HEK293 (cell line): Measurements from ENCODE around the gene ITGA7.

Source experiments
- CTCF ChIA-PET: fragments of 350-600 bp; formaldehyde crosslinking; extraction: SDS; loops from one replicate; lab custom pipeline; 2021; ENCODE audit warnings: antibody characterized with exemption; lab: Yijun Ruan, JAX
- POLR2A ChIA-PET: fragments of 300-600 bp; formaldehyde crosslinking; extraction: SDS; loops from one replicate; lab custom pipeline; 2020; ENCODE audit warnings: antibody characterized with exemption, inconsistent platforms; lab: Yijun Ruan, JAX
- H3K27ac ChIP-seq: fragments of 200-500 bp; sonication (Bioruptor generic); 2 replicates; pipeline ENCODE4 v1.5.1; 2014; ENCODE audit warnings: low read depth, low read length, control low read depth, inconsistent platforms; ENCODE audit errors: extremely low read depth
- H3K36me3 ChIP-seq, 2 experiments: fragments of 200-500 bp in 1 of 2; sonication (Bioruptor generic) in 1 of 2; 1 replicate in 1 of 2; 2 replicates in 1 of 2; pipeline ENCODE4 v1.5.1; 2014 to 2017; ENCODE audit warnings: inconsistent platforms in 2 of 2, low read length in 2 of 2; ENCODE audit not compliant: control insufficient read depth in 2 of 2, insufficient read depth in 1 of 2
- H3K4me1 ChIP-seq: fragments of 200-500 bp; sonication (Bioruptor generic); 2 replicates; pipeline ENCODE4 v1.5.1; 2014; ENCODE audit warnings: mild to moderate bottlenecking, low read length, inconsistent platforms; ENCODE audit not compliant: control insufficient read depth, insufficient read depth
- H3K4me3 ChIP-seq: 2 replicates; pipeline ENCODE4 v1.5.1; 2011; ENCODE audit warnings: low read depth, mild to moderate bottlenecking, control low read depth, low read length, moderate library complexity
- H3K9me3 ChIP-seq: fragments of 200-500 bp; sonication (Bioruptor generic); 2 replicates; pipeline ENCODE4 v1.5.1; 2014; ENCODE audit warnings: low read depth, low read length, inconsistent platforms; ENCODE audit not compliant: control insufficient read depth, insufficient read depth
- BCL6B ChIP-seq: fragments of 450-650 bp; formaldehyde crosslinking; IDR thresholded peaks from 2 replicates; pipeline ENCODE4 v1.5.1; 2017; ENCODE audit warnings: missing biosample characterization, missing genetic modification characterization
- KLF1 ChIP-seq: fragments of 450-650 bp; formaldehyde crosslinking; IDR thresholded peaks from 2 replicates; pipeline ENCODE4 v1.5.1; 2016; ENCODE audit warnings: missing biosample characterization, missing genetic modification characterization
- MZF1 ChIP-seq: fragments of 450-650 bp; formaldehyde crosslinking; IDR thresholded peaks from 2 replicates; pipeline ENCODE4 v1.5.1; 2017; ENCODE audit warnings: missing biosample characterization, missing genetic modification characterization, borderline replicate concordance
- SP3 ChIP-seq: fragments of 450-650 bp; formaldehyde crosslinking; IDR thresholded peaks from 2 replicates; pipeline ENCODE4 v1.5.1; 2016; ENCODE audit warnings: missing biosample characterization, missing genetic modification characterization
- WT1 ChIP-seq: fragments of 450-650 bp; formaldehyde crosslinking; IDR thresholded peaks from 2 replicates; pipeline ENCODE4 v1.5.1; 2016; ENCODE audit warnings: missing biosample characterization, missing genetic modification characterization
- ZBTB17 ChIP-seq: fragments of 450-650 bp; formaldehyde crosslinking; IDR thresholded peaks from 2 replicates; pipeline ENCODE4 v1.5.1; 2016; ENCODE audit warnings: missing biosample characterization, missing genetic modification characterization
- ZBTB8A ChIP-seq: fragments of 450-650 bp; formaldehyde crosslinking; IDR thresholded peaks from 2 replicates; pipeline ENCODE4 v1.5.1; 2016; ENCODE audit warnings: missing biosample characterization, missing genetic modification characterization
- ZFP69B ChIP-seq: fragments of 450-650 bp; formaldehyde crosslinking; IDR thresholded peaks from 2 replicates; pipeline ENCODE4 v1.5.1; 2016; ENCODE audit warnings: missing biosample characterization, missing genetic modification characterization
- ZNF175 ChIP-seq: fragments of 450-650 bp; formaldehyde crosslinking; IDR thresholded peaks from 2 replicates; pipeline ENCODE4 v1.5.1; 2016; ENCODE audit warnings: missing biosample characterization, missing genetic modification characterization
- ZNF202 ChIP-seq: fragments of 450-650 bp; formaldehyde crosslinking; IDR thresholded peaks from 2 replicates; pipeline ENCODE4 v1.5.1; 2016; ENCODE audit warnings: missing biosample characterization, missing genetic modification characterization, borderline replicate concordance
- ZNF239 ChIP-seq: fragments of 450-650 bp; formaldehyde crosslinking; IDR thresholded peaks from 2 replicates; pipeline ENCODE4 v1.5.1; 2016; ENCODE audit warnings: missing biosample characterization, missing genetic modification characterization
- ZNF302 ChIP-seq: fragments of 450-650 bp; formaldehyde crosslinking; IDR thresholded peaks from 2 replicates; pipeline ENCODE4 v1.5.1; 2016; ENCODE audit warnings: missing biosample characterization, missing genetic modification characterization, low read depth
- ZNF501 ChIP-seq: fragments of 450-650 bp; formaldehyde crosslinking; IDR thresholded peaks from 2 replicates; pipeline ENCODE4 v1.5.1; 2016; ENCODE audit warnings: missing biosample characterization, missing genetic modification characterization
- ZNF521 ChIP-seq: fragments of 450-650 bp; formaldehyde crosslinking; IDR thresholded peaks from 2 replicates; pipeline ENCODE4 v1.5.1; 2017; ENCODE audit warnings: missing biosample characterization, mild to moderate bottlenecking, missing genetic modification characterization
- ZNF529 ChIP-seq: fragments of 450-650 bp; formaldehyde crosslinking; IDR thresholded peaks from 2 replicates; pipeline ENCODE4 v1.5.1; 2017; ENCODE audit warnings: missing genetic modification characterization, missing biosample characterization; ENCODE audit not compliant: insufficient replicate concordance
- ZNF585B ChIP-seq: fragments of 450-650 bp; formaldehyde crosslinking; IDR thresholded peaks from 2 replicates; pipeline ENCODE4 v1.5.1; 2016; ENCODE audit warnings: missing biosample characterization, missing genetic modification characterization
- ZNF600 ChIP-seq: fragments of 450-650 bp; formaldehyde crosslinking; IDR thresholded peaks from 2 replicates; pipeline ENCODE4 v1.5.1; 2016; ENCODE audit warnings: missing biosample characterization, missing genetic modification characterization
- ZNF747 ChIP-seq: fragments of 450-650 bp; formaldehyde crosslinking; IDR thresholded peaks from 2 replicates; pipeline ENCODE4 v1.5.1; 2016; ENCODE audit warnings: missing biosample characterization, missing genetic modification characterization
- TF ChIP-seq, protein P1 (sequence below): IDR thresholded peaks from 2 replicates; pipeline ENCODE4 v1.6.1; 2011; ENCODE audit warnings: mild to moderate bottlenecking, low read depth, low read length, borderline replicate concordance
- TF ChIP-seq, protein P2 (sequence below): fragments of 450-650 bp; formaldehyde crosslinking; IDR thresholded peaks from 2 replicates; pipeline ENCODE4 v1.5.1; 2016; ENCODE audit warnings: missing biosample characterization, missing genetic modification characterization

The ITGA7 gene

GRCh38 chr12:55676707-55677106 lies 31.0 kb downstream of the ITGA7 start (continued):
- TF ChIP-seq, protein P1, sequence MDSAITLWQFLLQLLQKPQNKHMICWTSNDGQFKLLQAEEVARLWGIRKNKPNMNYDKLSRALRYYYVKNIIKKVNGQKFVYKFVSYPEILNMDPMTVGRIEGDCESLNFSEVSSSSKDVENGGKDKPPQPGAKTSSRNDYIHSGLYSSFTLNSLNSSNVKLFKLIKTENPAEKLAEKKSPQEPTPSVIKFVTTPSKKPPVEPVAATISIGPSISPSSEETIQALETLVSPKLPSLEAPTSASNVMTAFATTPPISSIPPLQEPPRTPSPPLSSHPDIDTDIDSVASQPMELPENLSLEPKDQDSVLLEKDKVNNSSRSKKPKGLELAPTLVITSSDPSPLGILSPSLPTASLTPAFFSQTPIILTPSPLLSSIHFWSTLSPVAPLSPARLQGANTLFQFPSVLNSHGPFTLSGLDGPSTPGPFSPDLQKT, result no peak
- TF ChIP-seq BCL6B (tag by site-specific recombination) (no peak), ZNF501 (tag by site-specific recombination) (no peak), ZNF302 (tag by site-specific recombination) (no peak), ZNF239 (no peak), ZBTB17 (no peak), ZNF529 (tag by site-specific recombination) (no peak)
- TF ChIP-seq, protein P2, sequence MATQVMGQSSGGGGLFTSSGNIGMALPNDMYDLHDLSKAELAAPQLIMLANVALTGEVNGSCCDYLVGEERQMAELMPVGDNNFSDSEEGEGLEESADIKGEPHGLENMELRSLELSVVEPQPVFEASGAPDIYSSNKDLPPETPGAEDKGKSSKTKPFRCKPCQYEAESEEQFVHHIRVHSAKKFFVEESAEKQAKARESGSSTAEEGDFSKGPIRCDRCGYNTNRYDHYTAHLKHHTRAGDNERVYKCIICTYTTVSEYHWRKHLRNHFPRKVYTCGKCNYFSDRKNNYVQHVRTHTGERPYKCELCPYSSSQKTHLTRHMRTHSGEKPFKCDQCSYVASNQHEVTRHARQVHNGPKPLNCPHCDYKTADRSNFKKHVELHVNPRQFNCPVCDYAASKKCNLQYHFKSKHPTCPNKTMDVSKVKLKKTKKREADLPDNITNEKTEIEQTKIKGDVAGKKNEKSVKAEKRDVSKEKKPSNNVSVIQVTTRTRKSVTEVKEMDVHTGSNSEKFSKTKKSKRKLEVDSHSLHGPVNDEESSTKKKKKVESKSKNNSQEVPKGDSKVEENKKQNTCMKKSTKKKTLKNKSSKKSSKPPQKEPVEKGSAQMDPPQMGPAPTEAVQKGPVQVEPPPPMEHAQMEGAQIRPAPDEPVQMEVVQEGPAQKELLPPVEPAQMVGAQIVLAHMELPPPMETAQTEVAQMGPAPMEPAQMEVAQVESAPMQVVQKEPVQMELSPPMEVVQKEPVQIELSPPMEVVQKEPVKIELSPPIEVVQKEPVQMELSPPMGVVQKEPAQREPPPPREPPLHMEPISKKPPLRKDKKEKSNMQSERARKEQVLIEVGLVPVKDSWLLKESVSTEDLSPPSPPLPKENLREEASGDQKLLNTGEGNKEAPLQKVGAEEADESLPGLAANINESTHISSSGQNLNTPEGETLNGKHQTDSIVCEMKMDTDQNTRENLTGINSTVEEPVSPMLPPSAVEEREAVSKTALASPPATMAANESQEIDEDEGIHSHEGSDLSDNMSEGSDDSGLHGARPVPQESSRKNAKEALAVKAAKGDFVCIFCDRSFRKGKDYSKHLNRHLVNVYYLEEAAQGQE (tag by site-specific recombination), result no peak

DNA sequence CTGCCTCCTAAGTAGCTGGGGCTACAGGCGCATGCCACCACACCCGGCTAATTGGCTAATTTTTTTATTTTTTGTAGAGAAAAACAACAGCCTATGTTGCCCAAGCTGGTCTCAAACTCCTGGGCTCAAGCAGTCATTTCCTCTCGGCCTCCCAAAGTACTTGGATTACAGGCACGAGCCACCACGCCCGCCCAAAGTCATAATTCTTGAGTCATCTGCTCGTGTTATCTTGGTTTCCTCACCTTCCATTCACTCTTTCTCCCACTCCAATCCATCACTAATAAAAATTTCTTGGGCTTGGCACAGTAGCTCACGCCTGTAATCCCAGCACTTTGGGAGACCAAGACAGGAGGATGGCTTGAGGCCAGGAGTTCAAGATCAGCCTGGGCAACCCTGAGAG lies 32.0 kb downstream of the ITGA7 start:
- TF ChIP-seq ZNF202 (tag by site-specific recombination) (no peak), KLF1 (tag by site-specific recombination) (peak; percentile 56; the same call in 1 of the 2 replicates)
- no peak overlapping the region for H3K4me3 ChIP-seq
- ChIA-PET CTCF (interaction anchor here (0.7 to 3.4 kb wide), 3 partner anchors 19 to 61 kb away, joined by 3 to 16 read pairs (median 4); no protein-coding TSS in a partner anchor), POLR2A (no interaction called here)
- no peak overlapping the region for H3K27ac ChIP-seq
- no peaks in the 10 kb centered on the region for H3K4me1 ChIP-seq
- H3K36me3 ChIP-seq, result no peaks in the 10 kb centered on the region
- no peaks in the 10 kb centered on the region for H3K9me3 ChIP-seq

DNA sequence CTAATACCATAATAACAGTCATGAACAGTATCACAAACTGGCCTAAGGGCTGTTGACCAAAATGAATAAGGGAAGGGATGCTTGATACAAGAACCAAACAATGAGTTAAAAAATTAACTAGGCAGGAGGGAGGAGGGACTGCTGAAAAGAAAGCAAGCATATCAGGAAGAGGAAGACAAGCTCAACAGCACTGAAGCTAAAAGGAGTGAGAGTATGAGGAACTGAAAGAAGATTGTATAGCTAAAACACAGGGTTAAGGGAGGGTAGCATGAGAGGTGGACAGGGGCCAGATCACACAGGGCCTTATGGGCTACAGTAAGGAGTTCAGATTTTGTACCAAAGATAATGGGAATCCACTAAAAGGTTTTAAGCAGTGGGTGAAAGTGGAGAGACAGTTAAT lies 34.1 kb downstream of the ITGA7 start:
- Histone ChIP-seq H3K9me3 (no peaks in the 10 kb centered on the region), H3K4me3 (no peak overlapping the region), H3K27ac (no peak overlapping the region), H3K36me3 (no peaks in the 10 kb centered on the region), H3K4me1 (no peaks in the 10 kb centered on the region)
- ChIA-PET POLR2A (no interaction called here), CTCF (interaction anchor here (1.0 to 1.5 kb wide), 3 partner anchors 9 to 27 kb away, joined by 3 to 7 read pairs (median 5); no protein-coding TSS in a partner anchor)
- TF ChIP-seq ZNF585B (tag by site-specific recombination) (no peak), ZNF202 (tag by site-specific recombination) (no peak), ZFP69B (tag by site-specific recombination) (no peak), ZNF521 (tag by site-specific recombination) (no peak)

- POLR2A ChIA-PET, result no interaction called here
- no peaks in the 10 kb centered on the region for H3K4me1 ChIP-seq
- TF ChIP-seq ZBTB8A, result no peak
- TF ChIP-seq ZNF175 (tag by site-specific recombination), result no peak
- no peak for TF ChIP-seq WT1
- TF ChIP-seq ZNF600 (tag by site-specific recombination), result no peak
- TF ChIP-seq SP3 (tag by site-specific recombination), result no peak
- TF ChIP-seq MZF1 (tag by site-specific recombination), result no peak
- no peak for TF ChIP-seq ZNF747 (tag by site-specific recombination)
- no peak overlapping the region for H3K4me3 ChIP-seq
- CTCF ChIA-PET, result interaction anchor here (0.6 to 1.9 kb wide), 2 partner anchors 10 to 351 kb away, joined by 3 to 7 read pairs; a partner anchor contains a TSS
- no peaks in the 10 kb centered on the region for H3K36me3 ChIP-seq
- H3K27ac ChIP-seq, result no peak overlapping the region
- no peaks in the 10 kb centered on the region for H3K9me3 ChIP-seq
Observed at GRCh38 chr12:55671746-55672145, 36.0 kb downstream of the ITGA7 start.
